ENCODE results near the gene VPS25.

Gene VPS25

GRCh38 chr17:42744806-42745617, 28.2 kb upstream of the VPS25 start, which contains the start of gene EZH1 (continued):
- TF ChIP-seq PRDM10 (tag by site-specific recombination; IDR thresholded peaks at IDR 0.05) (no peak), ZBTB49 (tag by site-specific recombination; IDR thresholded peaks at IDR 0.05; ENCODE audit: low read depth) (no peak), ZNF580 (tag by site-specific recombination; IDR thresholded peaks at IDR 0.05) (no peak), ZBTB11 (tag by site-specific recombination; conservative IDR thresholded peaks at IDR 0.05; ENCODE audit: low read depth) (no peak), ZNF148 (tag by site-specific recombination; IDR thresholded peaks at IDR 0.05; ENCODE audit: borderline replicate concordance) (no peak), ZNF830 (tag by site-specific recombination; IDR thresholded peaks at IDR 0.05; ENCODE audit: low read depth) (no peak), ZNF391 (tag by site-specific recombination; IDR thresholded peaks at IDR 0.05; ENCODE audit: borderline replicate concordance, low read depth) (no peak), ZNF366 (tag by site-specific recombination; conservative IDR thresholded peaks at IDR 0.05) (peak; percentile 41; the same call in 1 of the 2 replicates), ZNF274 (IDR thresholded peaks at IDR 0.05; ENCODE audit: low read length) (no peak), ZNF274 (tag by site-specific recombination; IDR thresholded peaks at IDR 0.05; ENCODE audit: borderline replicate concordance) (no peak), ZBTB21 (tag by site-specific recombination; IDR thresholded peaks at IDR 0.05) (no peak), ZSCAN23 (tag by site-specific recombination; IDR thresholded peaks at IDR 0.05) (no peak), ZBTB8A (tag by site-specific recombination; IDR thresholded peaks at IDR 0.05) (peak; percentile 94), ZFP3 (tag by site-specific recombination; IDR thresholded peaks at IDR 0.05; ENCODE audit: low read depth) (no peak), IKZF3 (tag by site-specific recombination; IDR thresholded peaks at IDR 0.05) (no peak), ZNF350 (tag by site-specific recombination; IDR thresholded peaks at IDR 0.05) (no peak), ZNF610 (tag by site-specific recombination; IDR thresholded peaks at IDR 0.05; ENCODE audit: borderline replicate concordance) (0 out of 2 replicates have a peak, but pooled peaks have one; percentile 4), ZNF585B (tag by site-specific recombination; IDR thresholded peaks at IDR 0.05) (no peak), GLIS2 (tag by site-specific recombination; IDR thresholded peaks at IDR 0.05) (peak; percentile 42; the same call in 1 of the 2 replicates), PRDM1 (tag by site-specific recombination; IDR thresholded peaks at IDR 0.05) (no peak), ZNF76 (tag by site-specific recombination; IDR thresholded peaks at IDR 0.05; ENCODE audit: borderline replicate concordance, low read depth) (no peak), ZSCAN5A (tag by site-specific recombination; IDR thresholded peaks at IDR 0.05) (0 out of 2 replicates have a peak, but pooled peaks have one; percentile 7), ZNF174 (tag by site-specific recombination; IDR thresholded peaks at IDR 0.05) (no peak)
